Trophoblast cell (in vitro differentiated cells and primary cell): ENCODE results near the gene SMYD4.

ENCODE experiments used
- DNase-seq, 2 donors: peaks; one replicate each; pipeline ENCODE4 v3.0.0-alpha.2; 2016
- H2AFZ ChIP-seq: 2 replicates; pipeline ENCODE4 v1.6.1; 2013; ENCODE audit warnings: low read length, moderate library complexity, mild to moderate bottlenecking; ENCODE audit not compliant: insufficient read depth, poor library complexity
- H2AK5ac ChIP-seq: 2 replicates; pipeline ENCODE4 v1.6.1; 2013; ENCODE audit warnings: mild to moderate bottlenecking, low read length
- H2BK120ac ChIP-seq: 2 replicates; pipeline ENCODE4 v1.6.1; 2013; ENCODE audit warnings: low read length, mild to moderate bottlenecking, moderate library complexity; ENCODE audit not compliant: insufficient read depth, poor library complexity
- H2BK12ac ChIP-seq: 2 replicates; pipeline ENCODE4 v1.6.1; 2013; ENCODE audit warnings: mild to moderate bottlenecking, low read length, moderate library complexity
- H2BK5ac ChIP-seq: 2 replicates; pipeline ENCODE4 v1.6.1; 2013; ENCODE audit warnings: low read length, low read depth, moderate library complexity, mild to moderate bottlenecking; ENCODE audit not compliant: poor library complexity
- H3K14ac ChIP-seq: 2 replicates; pipeline ENCODE4 v1.6.1; 2013; ENCODE audit warnings: mild to moderate bottlenecking, low read length
- H3K18ac ChIP-seq: 2 replicates; pipeline ENCODE4 v1.6.1; 2013; ENCODE audit warnings: mild to moderate bottlenecking, low read length
- H3K23ac ChIP-seq: 2 replicates; pipeline ENCODE4 v1.6.1; 2013; ENCODE audit warnings: low read length
- H3K27ac ChIP-seq: 2 replicates; pipeline ENCODE4 v1.5.1; 2013; ENCODE audit warnings: low read depth, mild to moderate bottlenecking, inconsistent platforms, low read length, moderate library complexity
- H3K27me3 ChIP-seq: 2 replicates; pipeline ENCODE4 v1.6.1; 2013; ENCODE audit warnings: inconsistent platforms, mild to moderate bottlenecking, low read length, moderate library complexity; ENCODE audit not compliant: insufficient read depth
- H3K36me3 ChIP-seq, 2 experiments: 1 replicate in 1 of 2; 2 replicates in 1 of 2; pipeline ENCODE4 v1.6.1; 2013; ENCODE audit warnings: low read length in 2 of 2, mild to moderate bottlenecking in 2 of 2, moderate library complexity in 1 of 2; ENCODE audit not compliant: insufficient read depth in 2 of 2, control insufficient read depth in 1 of 2
- H3K4ac ChIP-seq: 2 replicates; pipeline ENCODE4 v1.6.1; 2013; ENCODE audit warnings: low read depth, mild to moderate bottlenecking, low read length, moderate library complexity
- H3K4me1 ChIP-seq, 2 experiments: 1 replicate in 1 of 2; 2 replicates in 1 of 2; pipeline ENCODE4 v1.6.1; 2013; ENCODE audit warnings: low read length in 2 of 2, mild to moderate bottlenecking in 2 of 2, moderate library complexity in 1 of 2; ENCODE audit not compliant: insufficient read depth in 2 of 2, control insufficient read depth in 1 of 2
- H3K4me2 ChIP-seq: 2 replicates; pipeline ENCODE4 v1.6.1; 2013; ENCODE audit warnings: inconsistent platforms, mild to moderate bottlenecking, low read length, moderate library complexity
- H3K4me3 ChIP-seq: 2 replicates; pipeline ENCODE4 v1.5.1; 2013; ENCODE audit warnings: mild to moderate bottlenecking, low read depth, low read length, inconsistent platforms
- H3K79me1 ChIP-seq: one replicate; pipeline ENCODE4 v1.6.1; 2013; ENCODE audit warnings: low read length
- H3K79me2 ChIP-seq: 2 replicates; pipeline ENCODE4 v1.6.1; 2013; ENCODE audit warnings: low read length, mild to moderate bottlenecking; ENCODE audit not compliant: control insufficient read depth, insufficient read depth, poor library complexity
- H3K9ac ChIP-seq: 2 replicates; pipeline ENCODE4 v1.6.1; 2013; ENCODE audit warnings: mild to moderate bottlenecking, low read length
- H3K9me3 ChIP-seq: 2 replicates; pipeline ENCODE4 v1.6.1; 2013; ENCODE audit warnings: low read depth, mild to moderate bottlenecking, control low read depth, inconsistent platforms, low read length; ENCODE audit not compliant: insufficient read depth
- H4K12ac ChIP-seq: 2 replicates; pipeline ENCODE4 v1.6.1; 2013; ENCODE audit warnings: low read depth, mild to moderate bottlenecking, low read length, moderate library complexity
- H4K8ac ChIP-seq: 2 replicates; pipeline ENCODE4 v1.6.1; 2013; ENCODE audit warnings: low read depth, mild to moderate bottlenecking, low read length, moderate library complexity
- H4K91ac ChIP-seq: one replicate; pipeline ENCODE4 v1.6.1; 2013; ENCODE audit warnings: low read depth, mild to moderate bottlenecking, low read length, moderate library complexity
- WGBS: extraction: QIAGEN DNeasy Blood & Tissue Kit; methylation state at CpG from one replicate; pipeline ENCODE4 v1.1.7; 2013; ENCODE audit warnings: missing lambda C conversion rate; ENCODE audit not compliant: insufficient read length, insufficient coverage; ENCODE audit errors: extremely low coverage; 5-methylcytosine and 5-hydroxymethylcytosine counted together

The SMYD4 gene

GRCh38 chr17:1803280-1803679 is 26.4 kb downstream of the SMYD4 start:
- no peak overlapping the region for H4K8ac ChIP-seq
- no peaks in the 10 kb centered on the region for H3K9me3 ChIP-seq
- no CpG with 5 or more reads among the region's 6 CpGs for WGBS
- no peak overlapping the region for H2BK120ac ChIP-seq
- H4K12ac ChIP-seq, result no peak overlapping the region
- no peak overlapping the region for H3K4ac ChIP-seq
- peaks cover 22 to 25% of the 10 kb centered on the region in 2 experiments for H3K36me3 ChIP-seq
- H3K18ac ChIP-seq, result no peak overlapping the region
- H3K27me3 ChIP-seq, result no peaks in the 10 kb centered on the region
- H4K91ac ChIP-seq, result no peak overlapping the region
- no peak overlapping the region for H3K9ac ChIP-seq
- H3K4me1 ChIP-seq, result peaks cover 3% of the 10 kb centered on the region in 2 experiments
- H3K23ac ChIP-seq, result no peak overlapping the region
- H2AK5ac ChIP-seq, result no peak overlapping the region
- H3K79me1 ChIP-seq, result no peaks in the 10 kb centered on the region
- H3K4me3 ChIP-seq, result no peak overlapping the region
- H3K14ac ChIP-seq, result no peak overlapping the region
- no peak overlapping the region for H3K4me2 ChIP-seq
- H2BK12ac ChIP-seq, result no peak overlapping the region
- H3K79me2 ChIP-seq, result no peaks in the 10 kb centered on the region
- H2BK5ac ChIP-seq, result no peak overlapping the region
- no peak overlapping the region for H2AFZ ChIP-seq
- no peak overlapping the region for H3K27ac ChIP-seq
- DNase-seq, result no peak

GRCh38 chr17:1802429-1802828 is 27.3 kb downstream of the SMYD4 start:
- Histone ChIP-seq H3K9me3 (no peaks in the 10 kb centered on the region), H4K12ac (no peak overlapping the region), H3K79me1 (no peaks in the 10 kb centered on the region), H3K27ac (no peak overlapping the region), H3K4ac (no peak overlapping the region), H2AFZ (no peak overlapping the region), H3K18ac (no peak overlapping the region), H3K9ac (no peak overlapping the region), H3K79me2 (no peaks in the 10 kb centered on the region), H3K4me1 (peaks cover 3% of the 10 kb centered on the region in 2 experiments), H4K91ac (no peak overlapping the region), H3K4me3 (no peak overlapping the region), H2BK120ac (no peak overlapping the region), H4K8ac (no peak overlapping the region), H3K27me3 (no peaks in the 10 kb centered on the region), H2BK12ac (no peak overlapping the region), H3K36me3 (peaks cover 22 to 23% of the 10 kb centered on the region in 2 experiments), H2AK5ac (no peak overlapping the region), H3K4me2 (no peak overlapping the region), H2BK5ac (no peak overlapping the region), H3K14ac (no peak overlapping the region), H3K23ac (no peak overlapping the region)
- no CpG with 5 or more reads among the region's 1 CpG for WGBS
- DNase-seq, result no peak

GRCh38 chr17:1800712-1801111 is 29.0 kb downstream of the SMYD4 start:
- no CpG with 5 or more reads among the region's 4 CpGs for WGBS

GRCh38 chr17:1800240-1800639 is 29.5 kb downstream of the SMYD4 start:
- no CpG with 5 or more reads among the region's 7 CpGs for WGBS
- no peak overlapping the region for H2BK120ac ChIP-seq
- no peak overlapping the region for H3K23ac ChIP-seq
- H2BK12ac ChIP-seq, result no peak overlapping the region
- no peaks in the 10 kb centered on the region for H3K27me3 ChIP-seq
- H2AFZ ChIP-seq, result no peak overlapping the region
- H3K14ac ChIP-seq, result no peak overlapping the region
- H3K18ac ChIP-seq, result no peak overlapping the region
- H2BK5ac ChIP-seq, result no peak overlapping the region
- no peaks in the 10 kb centered on the region for H3K79me1 ChIP-seq
- H3K4ac ChIP-seq, result no peak overlapping the region
- no peak overlapping the region for H4K12ac ChIP-seq
- no peak overlapping the region for H2AK5ac ChIP-seq
- H4K91ac ChIP-seq, result no peak overlapping the region
- H4K8ac ChIP-seq, result no peak overlapping the region
- no peak for DNase-seq
- H3K9me3 ChIP-seq, result no peaks in the 10 kb centered on the region
- no peak overlapping the region for H3K27ac ChIP-seq
- H3K4me1 ChIP-seq, result peaks cover 3% of the 10 kb centered on the region in 2 experiments
- no peaks in the 10 kb centered on the region for H3K79me2 ChIP-seq
- H3K4me3 ChIP-seq, result no peak overlapping the region
- H3K9ac ChIP-seq, result no peak overlapping the region
- H3K4me2 ChIP-seq, result no peak overlapping the region
- peaks cover 19 to 22% of the 10 kb centered on the region in 2 experiments for H3K36me3 ChIP-seq

More at GRCh38 chr17:1800712-1801111, 29.0 kb downstream of the SMYD4 start:
- H2BK5ac ChIP-seq, result no peak overlapping the region
- H3K79me2 ChIP-seq, result no peaks in the 10 kb centered on the region
- no peak overlapping the region for H3K9ac ChIP-seq
- H3K79me1 ChIP-seq, result no peaks in the 10 kb centered on the region
- H2BK120ac ChIP-seq, result no peak overlapping the region
- H3K27ac ChIP-seq, result no peak overlapping the region
- no peak overlapping the region for H3K4me3 ChIP-seq
- H3K18ac ChIP-seq, result no peak overlapping the region
- H2AFZ ChIP-seq, result no peak overlapping the region
- H3K14ac ChIP-seq, result no peak overlapping the region
- H3K4ac ChIP-seq, result no peak overlapping the region
- no peak overlapping the region for H2BK12ac ChIP-seq
- no peak overlapping the region for H4K8ac ChIP-seq
- H3K27me3 ChIP-seq, result no peaks in the 10 kb centered on the region
- H3K4me2 ChIP-seq, result no peak overlapping the region
- no peak overlapping the region for H4K12ac ChIP-seq
- no peak overlapping the region for H3K23ac ChIP-seq
- H4K91ac ChIP-seq, result no peak overlapping the region
- H3K36me3 ChIP-seq, result peaks cover 20 to 22% of the 10 kb centered on the region in 2 experiments
- no peak for DNase-seq
- peaks cover 3% of the 10 kb centered on the region in 2 experiments for H3K4me1 ChIP-seq
- no peaks in the 10 kb centered on the region for H3K9me3 ChIP-seq
- H2AK5ac ChIP-seq, result no peak overlapping the region
